HepG2 (cell line): ENCODE results near the gene EMC9. TPM values are rescaled to one million over a fixed set of nuclear protein-coding genes. Genes with fewer than 3 reads are reported as not detected.
A peak's percentile ranks its signal among the peaks of the same experiment; 100 is the strongest.

Experiments
- DNMT3B ChIP-seq: conservative IDR thresholded peaks from 2 replicates; pipeline ENCODE4 v1.6.1; 2016; ENCODE audit warnings: missing biosample characterization, control low read depth
- FLYWCH1 ChIP-seq: sonication (generic); formaldehyde crosslinking; IDR thresholded peaks from 2 replicates; pipeline ENCODE4 v1.8.1; 2023; ENCODE audit warnings: mild to moderate bottlenecking, missing genetic modification reagents
- HNF1A ChIP-seq, 2 experiments: sonication (generic) in 1 of 2; formaldehyde crosslinking in 1 of 2; IDR thresholded peaks; 2 replicates each; pipeline versions ENCODE4 v1.4.0 to v1.6.1; 2016 to 2020; ENCODE audit warnings: borderline replicate concordance in 1 of 2, low read depth in 1 of 2, mild to moderate bottlenecking in 1 of 2, missing genetic modification reagents in 1 of 2
- HOXA5 ChIP-seq: sonication (generic); formaldehyde crosslinking; IDR thresholded peaks from 2 replicates; pipeline ENCODE4 v1.4.0; 2020; ENCODE audit warnings: missing genetic modification reagents
- NFRKB ChIP-seq: fragments of 450-650 bp; IDR thresholded peaks from 2 replicates; pipeline ENCODE4 v1.6.1; 2017
- NONO ChIP-seq, 2 experiments: fragments of 450-650 bp in 1 of 2; sonication (generic) in 1 of 2; formaldehyde crosslinking in 1 of 2; IDR thresholded peaks in 1 of 2; conservative IDR thresholded peaks in 1 of 2; 2 replicates each; pipeline versions ENCODE4 v1.6.1 to v1.8.0; 2017 to 2022; ENCODE audit warnings: mild to moderate bottlenecking in 1 of 2, missing genetic modification reagents in 1 of 2, moderate library complexity in 1 of 2
- NR0B2 ChIP-seq: sonication (generic); formaldehyde crosslinking; IDR thresholded peaks from 2 replicates; pipeline ENCODE4 v1.4.0; 2020; ENCODE audit warnings: mild to moderate bottlenecking, missing genetic modification reagents
- ZC3H13 ChIP-seq: sonication (generic); formaldehyde crosslinking; IDR thresholded peaks from 2 replicates; pipeline ENCODE4 v1.8.1; 2023; ENCODE audit warnings: mild to moderate bottlenecking, missing genetic modification reagents, moderate library complexity
- ZFP62 ChIP-seq: sonication (generic); formaldehyde crosslinking; IDR thresholded peaks from 2 replicates; pipeline ENCODE4 v1.4.0; 2020; ENCODE audit warnings: missing genetic modification reagents
- ZNF253 ChIP-seq: sonication (generic); formaldehyde crosslinking; IDR thresholded peaks from 2 replicates; pipeline ENCODE4 v1.8.0; 2022; ENCODE audit warnings: mild to moderate bottlenecking, missing genetic modification reagents, borderline replicate concordance
- ZNF3 ChIP-seq: IDR thresholded peaks from 2 replicates; pipeline ENCODE4 v1.7.0; 2017; ENCODE audit warnings: inconsistent platforms
- ZNF646 ChIP-seq: sonication (generic); formaldehyde crosslinking; IDR thresholded peaks from 2 replicates; pipeline ENCODE4 v1.9.0; 2021; ENCODE audit warnings: mild to moderate bottlenecking, missing genetic modification reagents
- ZNF672 ChIP-seq: sonication (generic); formaldehyde crosslinking; IDR thresholded peaks from 2 replicates; pipeline ENCODE4 v1.8.1; 2022; ENCODE audit warnings: missing genetic modification reagents
- ZNF782 ChIP-seq: sonication (generic); formaldehyde crosslinking; IDR thresholded peaks from 2 replicates; pipeline ENCODE4 v1.4.0; 2020; ENCODE audit warnings: missing genetic modification reagents, mild to moderate bottlenecking, borderline replicate concordance
- polyA plus RNA-seq, 8 experiments: library from polyadenylated mRNA; depleted of rRNA in 3 of 8; stranded (reverse) in 7 of 8; unstranded in 1 of 8; fragments of >200 nt; fragmentation: Illumina TruSeq in 4 of 8; extraction: Trizol in 4 of 8; gene quantifications; 2 replicates each; pipeline versions ENCODE4 v1.2.1 to v1.2.3, GENCODE V29; 2011 to 2016; ENCODE audit warnings: low read depth in 4 of 8, missing spikeins in 1 of 8, mixed read lengths in 1 of 8; ENCODE audit not compliant: insufficient read depth in 1 of 8
- total RNA-seq, 5 experiments: library from RNA; depleted of rRNA; stranded (reverse); fragments of >200 nt; fragmentation: Illumina TruSeq; extraction: Trizol; gene quantifications; 2 replicates each; pipeline ENCODE4 v1.2.3, GENCODE V29; 2016; ENCODE audit warnings: low read depth in 1 of 5
- TF ChIP-seq, protein P1 (sequence below): sonication (generic); formaldehyde crosslinking; IDR thresholded peaks from 2 replicates; pipeline ENCODE4 v1.5.1; 2020; ENCODE audit warnings: missing genetic modification reagents, mild to moderate bottlenecking, borderline replicate concordance

EMC9 gene
- total and polyA plus RNA-seq, 2 of the 13 experiments (the other 11 are each of a cell fraction or from before 2014, with no cell fraction given): 60.5 to 78.7 TPM

- TF ChIP-seq ZNF646 (CRISPR knock-in tag) (no peak; the same call in none of the 2 replicates), FLYWCH1 (CRISPR knock-in tag) (no peak; the same call in 1 of the 2 replicates), ZNF672 (CRISPR knock-in tag) (no peak), ZNF3 (0 out of 2 replicates have a peak, but pooled peaks have one; percentile 77), ZFP62 (CRISPR knock-in tag) (peak; percentile 61; the same call in 1 of the 2 replicates), NR0B2 (CRISPR knock-in tag) (peak; percentile 100), ZC3H13 (no peak), ZNF782 (CRISPR knock-in tag) (peak; percentile 98), HOXA5 (peak; percentile 99), NONO (IDR thresholded peaks at IDR 0.05) (no peak), NONO (CRISPR knock-in tag; conservative IDR thresholded peaks at IDR 0.05) (no peak), NFRKB (no peak), DNMT3B (CRISPR knock-in tag) (peak; percentile 90), ZNF253 (CRISPR knock-in tag) (peak; percentile 89; the same call in 1 of the 2 replicates), HNF1A (IDR thresholded peaks at IDR 0.05; ENCODE audit: low read depth) (peak; percentile 88), HNF1A (CRISPR knock-in tag; IDR thresholded peaks at IDR 0.05; ENCODE audit: borderline replicate concordance) (peak; percentile 91)
- TF ChIP-seq, protein P1, sequence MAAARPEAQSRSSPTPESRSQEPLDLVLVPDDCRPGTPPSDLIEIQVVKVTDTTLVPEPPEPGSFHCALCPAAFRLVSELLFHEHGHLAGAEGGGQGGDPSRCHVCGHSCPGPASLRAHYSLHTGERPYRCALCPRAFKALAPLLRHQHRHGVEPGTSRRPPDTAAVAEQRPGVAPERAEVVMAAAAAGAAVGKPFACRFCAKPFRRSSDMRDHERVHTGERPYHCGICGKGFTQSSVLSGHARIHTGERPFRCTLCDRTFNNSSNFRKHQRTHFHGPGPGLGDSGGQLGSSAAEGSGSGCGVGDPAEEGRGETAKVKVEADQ (CRISPR knock-in tag): peak; percentile 93
Observed at GRCh38 chr14:24188251-24189058, 47.1 kb upstream of the EMC9 start, which contains the start of gene IPO4 (continued).
